Left lobe of liver (tissue), 2 donors: ENCODE data around the gene LARGE1. TPM values are rescaled to one million over a fixed set of nuclear protein-coding genes. Genes with fewer than 3 reads are reported as not detected.

Experiments used
- ATAC-seq: fragments of 200-7000 bp; cut with Tn5 transposase; one replicate; pipeline ENCODE4 v1.9.1; 2020; ENCODE audit warnings: mild to moderate bottlenecking, moderate library complexity
- DNase-seq: peaks from one replicate; pipeline ENCODE4 v3.0.0-alpha.2; 2020; ENCODE audit warnings: low spot score
- total RNA-seq: library from RNA; stranded (reverse); gene quantifications from one replicate; pipeline ENCODE4 v1.2.1, GENCODE V29; 2021
- donor health status: DM: no; HTN: no; CAD: no; lungs with moderate emphysema.
- donor health status: DM: no; HTN: yes; CAD: no.

LARGE1 gene
- total RNA-seq, 1 donor from 2014 or later: 27.2 TPM

GRCh38 chr22:33914699-33915098 is 5.6 kb downstream of the LARGE1 start:
- ATAC-seq (no peak), DNase-seq (no peak)

GRCh38 chr22:33914131-33914530 is 6.1 kb downstream of the LARGE1 start:
- no peak for DNase-seq
- peak; percentile 59 for ATAC-seq

- ATAC-seq: peak; percentile 75
Measured at GRCh38 chr22:33913188-33913587, 7.1 kb downstream of the LARGE1 start.

GRCh38 chr22:33909911-33910310 is 10.4 kb downstream of the LARGE1 start:
- ATAC-seq: no peak

More at GRCh38 chr22:33913188-33913587, 7.1 kb downstream of the LARGE1 start:
- no peak for DNase-seq

GRCh38 chr22:33909075-33909458 is 11.2 kb downstream of the LARGE1 start:
- no peak for DNase-seq
- no peak for ATAC-seq

More at GRCh38 chr22:33909911-33910310, 10.4 kb downstream of the LARGE1 start:
- DNase-seq: no peak

- DNase-seq (no peak), ATAC-seq (no peak)
Measured at GRCh38 chr22:33908171-33909074, 11.9 kb downstream of the LARGE1 start.

- DNase-seq (no peak), ATAC-seq (no peak)
Measured at GRCh38 chr22:33906954-33907353, 13.3 kb downstream of the LARGE1 start.

GRCh38 chr22:33906475-33906874 is 13.8 kb downstream of the LARGE1 start:
- no peak for DNase-seq
- no peak for ATAC-seq

- no peak for ATAC-seq
- DNase-seq: no peak
Measured at GRCh38 chr22:33903012-33903411, 17.3 kb downstream of the LARGE1 start.

- DNase-seq: no peak
- no peak for ATAC-seq
Measured at GRCh38 chr22:33902073-33902472, 18.2 kb downstream of the LARGE1 start.

GRCh38 chr22:33898121-33898520 is 22.2 kb downstream of the LARGE1 start:
- DNase-seq (no peak), ATAC-seq (no peak)

GRCh38 chr22:33897448-33897835 is 22.8 kb downstream of the LARGE1 start:
- no peak for DNase-seq
- ATAC-seq: peak; percentile 22

GRCh38 chr22:33896575-33897447 is 23.5 kb downstream of the LARGE1 start:
- no peak for ATAC-seq

GRCh38 chr22:33896154-33896553 is 24.1 kb downstream of the LARGE1 start:
- no peak for DNase-seq
- ATAC-seq: no peak

More at GRCh38 chr22:33896575-33897447, 23.5 kb downstream of the LARGE1 start:
- DNase-seq: no peak

- ATAC-seq (no peak), DNase-seq (no peak)
Measured at GRCh38 chr22:33895444-33895843, 24.8 kb downstream of the LARGE1 start.

- DNase-seq: no peak
- peak; percentile 51 for ATAC-seq
Measured at GRCh38 chr22:33894515-33894914, 25.8 kb downstream of the LARGE1 start.

GRCh38 chr22:33894036-33894435 is 26.2 kb downstream of the LARGE1 start:
- no peak for ATAC-seq
- DNase-seq: no peak

GRCh38 chr22:33893512-33893911 is 26.8 kb downstream of the LARGE1 start:
- no peak for DNase-seq
- peak; percentile 52 for ATAC-seq

- no peak for DNase-seq
- no peak for ATAC-seq
Measured at GRCh38 chr22:33891992-33892391, 28.3 kb downstream of the LARGE1 start.

GRCh38 chr22:33891455-33891854 is 28.8 kb downstream of the LARGE1 start:
- no peak for ATAC-seq
- DNase-seq: no peak

- ATAC-seq: no peak
- no peak for DNase-seq
Measured at GRCh38 chr22:33889748-33890147, 30.5 kb downstream of the LARGE1 start.

GRCh38 chr22:33888821-33889220 is 31.5 kb downstream of the LARGE1 start:
- ATAC-seq: no peak

More at GRCh38 chr22:33888821-33889220, 31.5 kb downstream of the LARGE1 start:
- no peak for DNase-seq
